ENCODE data around the gene TLL2.

Gene TLL2

GRCh38 chr10:96342402-96342801 lies 171.3 kb downstream of the TLL2 start:
- TF ChIP-seq TAF1 (IDR thresholded peaks at IDR 0.05; ENCODE audit: borderline replicate concordance, insufficient read depth, low read length) = no peak
- no peak for TF ChIP-seq SIN3A (IDR thresholded peaks at IDR 0.05; ENCODE audit: borderline replicate concordance, insufficient read depth, low read length)
- no peak for TF ChIP-seq FOXP2 (optimal IDR thresholded peaks at IDR 0.05; ENCODE audit: borderline replicate concordance, extremely low read depth, extremely low read length, insufficient read depth)
- no peak for TF ChIP-seq POLR2AphosphoS5 (IDR thresholded peaks at IDR 0.05; ENCODE audit: low read depth, low read length)
- TF ChIP-seq REST (IDR thresholded peaks at IDR 0.05; ENCODE audit: insufficient read depth in 1 of 2, low read depth in 2 of 2, low read length in 2 of 2) = no peak

GRCh38 chr10:96341219-96342182 lies 172.2 kb downstream of the TLL2 start:
- TF ChIP-seq SIN3A (IDR thresholded peaks at IDR 0.05; ENCODE audit: borderline replicate concordance, insufficient read depth, low read length) = no peak
- TF ChIP-seq TAF1 (IDR thresholded peaks at IDR 0.05; ENCODE audit: borderline replicate concordance, insufficient read depth, low read length) = no peak
- TF ChIP-seq REST (IDR thresholded peaks at IDR 0.05; ENCODE audit: insufficient read depth in 1 of 2, low read depth in 2 of 2, low read length in 2 of 2) = no peak
- TF ChIP-seq FOXP2 (optimal IDR thresholded peaks at IDR 0.05; ENCODE audit: borderline replicate concordance, extremely low read depth, extremely low read length, insufficient read depth) = no peak
- no peak for TF ChIP-seq POLR2AphosphoS5 (IDR thresholded peaks at IDR 0.05; ENCODE audit: low read depth, low read length)

GRCh38 chr10:96339956-96340904 lies 173.5 kb downstream of the TLL2 start:
- no peak for TF ChIP-seq POLR2AphosphoS5 (IDR thresholded peaks at IDR 0.05; ENCODE audit: low read depth, low read length)
- no peak for TF ChIP-seq TAF1 (IDR thresholded peaks at IDR 0.05; ENCODE audit: borderline replicate concordance, insufficient read depth, low read length)
- no peak for TF ChIP-seq SIN3A (IDR thresholded peaks at IDR 0.05; ENCODE audit: borderline replicate concordance, insufficient read depth, low read length)
- no peak for TF ChIP-seq FOXP2 (optimal IDR thresholded peaks at IDR 0.05; ENCODE audit: borderline replicate concordance, extremely low read depth, extremely low read length, insufficient read depth)
- TF ChIP-seq REST (IDR thresholded peaks at IDR 0.05; ENCODE audit: insufficient read depth in 1 of 2, low read depth in 2 of 2, low read length in 2 of 2) = no peak

GRCh38 chr10:96339383-96339782 lies 174.3 kb downstream of the TLL2 start:
- TF ChIP-seq TAF1 (IDR thresholded peaks at IDR 0.05; ENCODE audit: borderline replicate concordance, insufficient read depth, low read length) (no peak), FOXP2 (optimal IDR thresholded peaks at IDR 0.05; ENCODE audit: borderline replicate concordance, extremely low read depth, extremely low read length, insufficient read depth) (no peak), REST (IDR thresholded peaks at IDR 0.05; ENCODE audit: insufficient read depth in 1 of 2, low read depth in 2 of 2, low read length in 2 of 2) (no peak), SIN3A (IDR thresholded peaks at IDR 0.05; ENCODE audit: borderline replicate concordance, insufficient read depth, low read length) (no peak), POLR2AphosphoS5 (IDR thresholded peaks at IDR 0.05; ENCODE audit: low read depth, low read length) (no peak)
